IMR-90 (cell line): ENCODE measurements around the gene S100A2. TPM values are rescaled to one million over a fixed set of nuclear protein-coding genes. Genes with fewer than 3 reads are reported as not detected.
A peak's percentile ranks its signal among the peaks of the same experiment; 100 is the strongest.

Experiments
- SMC3 ChIP-seq: fragments of 150-350 bp; IDR thresholded peaks from 2 replicates; pipeline ENCODE4 v1.6.1; 2016; ENCODE audit warnings: low read depth, mild to moderate bottlenecking, antibody characterized with exemption, low read length, moderate library complexity
- polyA plus RNA-seq, 3 experiments: library from polyadenylated mRNA; depleted of rRNA; stranded (reverse); fragments of >200 nt; gene quantifications; 2 replicates each; pipeline ENCODE4 v1.2.3, GENCODE V29; 2012; ENCODE audit warnings: low replicate concordance in 1 of 3
- total RNA-seq: library from RNA; depleted of rRNA; stranded (reverse); fragments of >200 nt; gene quantifications from 2 replicates; pipeline ENCODE4 v1.2.3, GENCODE V29; 2012
- TF ChIP-seq, protein P1 (sequence below): fragments of 150-350 bp; IDR thresholded peaks from 2 replicates; pipeline ENCODE4 v1.6.1; 2017; ENCODE audit warnings: mild to moderate bottlenecking, antibody characterized with exemption, low read length, low read depth

Gene S100A2
- total and polyA plus RNA-seq, 2 of the 4 experiments (the other 2 are of a cell fraction) = 3.6 to 7.9 TPM

DNA sequence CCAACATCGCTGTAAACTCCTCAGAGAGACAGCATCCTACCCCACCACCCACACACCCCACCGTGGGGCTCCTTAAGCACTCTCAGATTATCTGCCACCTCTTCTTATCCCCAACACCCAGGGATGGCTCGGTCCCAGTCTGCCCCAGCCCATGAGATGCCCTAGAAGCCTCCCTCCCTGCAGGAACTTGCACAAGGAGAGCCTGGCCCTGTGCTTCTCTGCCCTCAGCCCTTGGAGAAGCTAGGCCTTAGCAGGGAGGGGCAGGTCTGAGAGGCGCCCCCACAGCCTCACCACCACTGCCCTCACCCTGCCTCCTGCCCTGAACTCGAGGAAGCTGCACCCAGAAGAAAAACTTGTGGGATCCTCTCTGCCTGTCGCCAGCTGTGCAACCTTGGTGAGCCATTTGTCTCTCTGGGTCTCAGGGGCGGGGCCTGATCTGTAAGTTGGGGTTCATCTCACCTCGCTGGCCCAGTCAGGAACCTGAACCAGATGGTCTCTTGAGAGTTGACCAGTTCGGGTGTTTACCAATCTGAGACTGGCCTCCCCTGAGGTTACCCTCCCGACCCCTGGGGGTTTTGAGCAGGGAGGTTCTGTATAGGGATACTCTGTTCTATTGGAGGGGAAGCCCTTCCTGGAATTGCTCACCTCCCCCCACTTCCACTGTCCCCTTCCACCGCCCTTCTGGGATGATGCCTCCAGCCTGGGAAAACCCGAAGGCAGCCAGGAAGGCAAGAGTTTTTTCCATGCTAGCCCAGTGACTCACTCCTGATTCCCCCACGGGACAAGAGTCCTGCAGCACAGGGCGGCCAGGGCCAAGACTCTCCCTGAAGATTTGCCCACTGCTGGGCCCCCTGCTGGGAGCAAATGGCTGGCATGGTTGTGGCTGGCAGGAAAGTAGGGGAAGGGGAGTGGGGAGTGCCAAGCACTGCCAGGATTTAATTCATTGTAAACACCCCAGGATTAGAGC is 16.6 kb downstream of the S100A2 start, which contains the start of gene S100A3 (continued):
- TF ChIP-seq SMC3 = peak; percentile 39
- TF ChIP-seq, protein P1, sequence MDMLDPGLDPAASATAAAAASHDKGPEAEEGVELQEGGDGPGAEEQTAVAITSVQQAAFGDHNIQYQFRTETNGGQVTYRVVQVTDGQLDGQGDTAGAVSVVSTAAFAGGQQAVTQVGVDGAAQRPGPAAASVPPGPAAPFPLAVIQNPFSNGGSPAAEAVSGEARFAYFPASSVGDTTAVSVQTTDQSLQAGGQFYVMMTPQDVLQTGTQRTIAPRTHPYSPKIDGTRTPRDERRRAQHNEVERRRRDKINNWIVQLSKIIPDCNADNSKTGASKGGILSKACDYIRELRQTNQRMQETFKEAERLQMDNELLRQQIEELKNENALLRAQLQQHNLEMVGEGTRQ = peak; percentile 16; the same call in 1 of the 2 replicates
